NCI-H460 (cell line): ENCODE measurements around the gene RUNX3. TPM values are rescaled to one million over a fixed set of nuclear protein-coding genes. Genes with fewer than 3 reads are reported as not detected.

ENCODE experiments used
- DNase-seq: peaks from one replicate; pipeline ENCODE4 v3.0.0-alpha.2; 2016; ENCODE audit warnings: low read depth; ENCODE audit errors: extremely low read depth
- total RNA-seq: library from RNA; depleted of rRNA; stranded (reverse); fragments of >200 nt; shearing (Covaris generic); gene quantifications from 2 replicates; pipeline ENCODE4 v1.2.3, GENCODE V29; 2014

The RUNX3 gene
- total RNA-seq, 1 experiment from 2014 or later = not detected

DNA sequence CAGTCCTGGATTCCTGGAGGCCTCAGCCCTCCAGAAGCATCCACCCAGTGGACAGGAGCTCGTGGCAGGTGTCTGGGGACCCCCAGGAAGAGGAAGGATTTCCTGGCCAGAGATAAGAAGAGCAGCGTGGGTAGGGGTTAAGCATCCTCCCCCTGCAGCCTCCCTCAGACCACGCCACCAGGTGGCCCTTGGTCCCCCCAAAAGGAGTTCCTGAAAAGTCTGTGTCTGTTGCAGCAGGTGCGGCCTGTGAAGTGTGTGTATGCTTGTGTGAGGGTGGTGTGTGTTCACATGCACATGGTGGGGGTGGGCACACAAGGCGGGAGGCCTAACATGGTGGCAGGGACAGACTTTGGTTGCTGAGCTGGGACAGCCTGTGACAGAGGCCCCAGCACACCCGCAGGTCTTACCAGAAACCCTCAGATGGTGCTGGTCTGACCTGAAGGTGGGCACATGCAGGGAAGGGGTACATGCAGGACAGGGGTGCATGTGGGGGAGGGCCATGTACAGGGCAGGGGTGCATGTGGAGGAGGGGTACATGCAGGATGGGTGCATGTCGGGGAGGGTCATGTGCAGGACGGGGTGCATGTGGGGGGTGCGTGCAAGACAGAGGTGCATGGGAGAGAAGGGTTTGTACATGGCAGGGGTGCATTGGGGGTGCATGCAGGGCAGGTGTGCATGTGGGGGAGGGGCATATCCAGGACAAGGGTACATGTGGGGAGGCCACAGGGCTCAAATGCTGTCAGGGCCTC is 18.2 kb upstream of the RUNX3 start:
- no peak for DNase-seq

DNA sequence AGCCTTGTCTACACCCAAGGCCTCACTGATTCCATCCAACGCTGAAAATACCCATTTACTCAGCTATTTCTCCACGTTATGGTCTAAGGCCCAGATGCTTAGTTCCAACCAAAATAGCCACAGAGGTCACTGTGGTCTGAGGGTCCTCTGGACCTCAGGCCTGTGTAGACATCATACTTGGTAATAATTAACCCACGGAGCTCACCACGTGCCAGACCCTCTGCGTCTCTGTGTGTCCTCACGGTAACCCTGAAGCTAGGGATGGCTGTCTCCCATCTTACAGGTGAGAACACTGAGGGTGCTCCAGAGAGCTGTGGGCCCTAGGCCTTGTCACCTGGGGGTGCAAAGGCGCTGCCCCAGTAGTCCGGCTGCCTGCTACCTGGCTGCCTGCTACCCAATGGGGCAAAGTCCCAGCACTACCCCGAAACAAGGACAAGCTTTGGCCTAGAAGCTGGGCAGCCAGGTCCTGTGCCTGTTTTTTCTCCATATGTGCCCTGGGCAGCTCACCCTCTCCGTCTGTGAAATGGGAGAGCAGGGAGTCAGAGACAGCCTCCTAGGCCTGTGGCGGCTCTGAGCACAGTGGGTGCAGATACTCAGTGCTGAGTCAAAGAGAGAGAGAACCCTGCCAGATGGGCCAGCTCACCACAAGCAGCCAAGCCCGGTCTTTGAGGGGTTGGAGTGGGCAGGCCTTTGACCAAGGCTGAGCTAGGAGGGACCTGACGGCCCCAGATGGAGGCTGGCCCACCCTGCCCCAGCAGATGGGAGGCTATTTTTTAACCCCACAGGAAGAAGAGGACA is 17.0 kb upstream of the RUNX3 start:
- no peak for DNase-seq

DNA sequence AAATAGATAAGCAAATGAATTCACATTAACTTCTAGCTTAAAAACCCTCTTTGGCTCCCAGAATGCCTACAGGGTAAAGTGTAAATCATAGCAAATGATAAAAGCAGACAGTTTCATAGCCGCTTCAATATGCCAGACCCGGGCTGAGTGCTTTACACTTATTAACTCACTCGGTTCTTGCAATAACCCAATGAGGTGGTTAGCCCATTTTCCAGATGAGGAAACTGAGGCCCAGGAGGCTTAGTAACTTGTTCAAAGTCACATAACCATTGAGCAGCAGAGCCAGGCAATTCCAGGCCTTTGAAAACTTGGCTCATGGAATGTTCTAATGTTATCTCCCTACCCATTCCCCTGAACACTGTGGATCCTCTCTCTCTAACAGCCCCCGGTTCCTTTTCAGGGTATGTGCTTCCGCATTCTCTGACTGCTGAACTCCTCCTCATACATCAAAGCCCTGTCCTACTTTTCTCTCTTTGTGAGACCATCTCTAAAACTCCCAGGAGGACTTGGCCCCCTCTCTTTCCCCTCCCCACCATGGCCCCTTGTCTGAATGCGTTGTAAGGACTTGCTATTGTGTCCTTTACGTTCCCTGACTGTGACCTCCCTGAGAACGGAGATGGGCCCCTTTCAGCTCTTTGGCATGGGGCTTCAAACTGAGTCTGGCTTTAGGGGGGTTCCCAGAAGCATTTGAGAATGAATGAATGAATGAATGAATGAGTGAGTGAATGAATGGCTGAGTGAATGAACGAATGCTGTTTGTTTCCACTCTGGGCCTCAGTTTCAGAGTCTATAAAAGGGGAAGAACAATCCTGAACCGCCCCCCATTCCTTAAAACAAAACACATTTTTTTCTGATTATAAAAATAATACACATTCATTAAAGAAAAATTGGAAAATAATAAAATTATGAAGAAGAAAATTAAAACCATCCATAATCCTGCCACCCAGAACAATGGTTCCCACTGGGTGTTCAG is 15.6 kb upstream of the RUNX3 start:
- no peak for DNase-seq

DNA sequence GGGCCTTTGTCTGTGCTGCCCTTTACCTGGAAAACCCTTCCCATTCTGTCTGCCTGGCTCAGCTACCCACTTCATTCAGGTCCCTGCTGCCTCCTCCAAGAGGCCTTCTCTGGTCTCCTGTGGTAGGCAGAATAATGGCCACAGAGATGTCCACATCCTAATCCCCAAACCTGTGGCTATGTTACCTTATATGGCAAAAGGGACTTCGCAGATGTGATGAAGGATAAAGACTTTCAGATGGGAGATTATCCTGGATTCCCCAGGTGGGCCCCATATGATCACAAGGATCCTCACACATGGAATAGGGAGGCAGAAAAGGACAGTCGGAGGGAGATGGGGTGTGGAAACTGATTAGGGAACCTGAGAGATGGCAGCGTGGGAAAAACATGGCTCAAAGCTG is 14.2 kb upstream of the RUNX3 start:
- DNase-seq = no peak

DNA sequence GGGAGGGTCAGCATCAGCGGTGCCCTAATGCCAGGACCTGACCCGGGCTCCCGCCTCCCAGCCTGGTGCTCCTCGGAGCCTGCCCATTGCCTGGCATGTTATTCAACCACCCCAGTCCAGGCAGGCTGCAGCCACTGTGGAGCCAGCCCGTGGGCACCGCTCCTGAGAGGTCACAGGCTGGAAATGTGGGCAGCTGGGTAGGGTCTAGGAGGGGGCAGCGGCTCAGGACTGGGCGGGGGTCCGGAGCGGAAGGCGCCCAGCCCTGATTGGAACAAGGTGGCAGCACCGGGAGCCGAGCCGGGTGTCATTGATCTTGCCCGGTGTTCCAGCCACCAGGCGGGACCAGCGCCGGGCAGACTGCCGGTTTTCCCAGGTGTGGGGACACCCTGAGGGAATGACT is 12.7 kb upstream of the RUNX3 start:
- DNase-seq = no peak

DNA sequence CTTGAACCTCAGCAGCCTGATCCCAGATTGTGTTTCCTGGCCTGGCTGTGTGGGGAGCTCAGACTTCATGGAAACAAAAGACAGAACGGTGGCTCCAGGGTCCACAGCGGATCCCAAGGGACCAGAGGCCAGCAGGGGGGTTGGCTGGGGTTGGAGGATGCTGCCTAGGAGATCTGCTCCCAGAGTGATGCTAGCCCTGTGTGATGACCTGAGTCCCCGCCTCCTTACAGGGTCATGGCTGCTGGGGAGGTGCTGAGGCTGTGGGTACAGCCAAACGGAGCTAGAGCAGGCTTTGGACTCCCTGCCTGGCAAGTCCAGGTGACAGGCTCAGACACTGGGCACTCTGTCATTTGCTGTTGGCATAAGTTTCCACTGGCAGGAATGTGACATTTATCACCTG is 11.5 kb upstream of the RUNX3 start:
- no peak for DNase-seq

DNA sequence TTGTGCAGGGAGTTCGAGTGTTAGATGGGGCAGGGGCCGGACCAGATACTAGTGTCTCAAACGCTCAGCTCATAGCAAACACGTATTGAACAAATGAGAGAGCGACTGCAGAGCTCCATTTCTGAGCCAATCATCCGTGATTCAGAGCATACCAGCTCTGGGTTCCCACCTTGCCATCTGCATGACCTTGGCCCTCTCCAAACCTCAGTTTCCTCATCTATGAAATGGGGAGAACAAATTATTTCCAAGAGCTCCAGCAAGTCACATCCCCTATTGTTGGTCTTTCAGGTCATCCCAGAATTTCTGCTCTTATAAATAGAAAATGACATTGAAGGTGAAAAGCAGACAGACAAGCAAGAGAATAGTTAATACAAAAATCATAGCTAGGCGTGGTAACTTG is 10.2 kb upstream of the RUNX3 start:
- DNase-seq = no peak

DNA sequence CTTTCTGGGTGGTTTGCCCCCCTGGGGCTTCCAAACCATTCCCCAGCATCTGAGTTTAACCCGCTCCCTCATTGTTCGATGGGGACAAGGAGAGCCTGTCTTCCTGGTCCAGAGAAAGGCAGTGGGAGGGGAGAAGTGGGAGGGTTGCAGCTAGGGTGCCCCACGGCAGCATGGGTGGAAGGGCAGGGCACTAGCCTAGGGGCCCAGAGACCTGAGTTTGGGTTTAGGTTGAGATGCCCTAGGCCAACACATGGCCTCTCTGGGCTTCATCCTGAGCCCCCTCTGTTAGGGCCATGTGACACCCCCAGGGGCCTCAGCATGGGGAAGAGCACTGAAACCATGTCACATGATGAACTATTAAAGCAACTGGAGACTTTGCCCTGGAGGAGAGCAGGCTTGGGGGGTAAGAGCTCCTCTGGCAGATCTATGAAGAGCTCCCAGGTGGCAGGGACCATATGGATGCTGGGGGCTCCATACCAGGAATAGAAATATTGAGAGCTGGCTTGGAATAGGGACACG is 9.7 kb upstream of the RUNX3 start:
- DNase-seq = no peak

DNA sequence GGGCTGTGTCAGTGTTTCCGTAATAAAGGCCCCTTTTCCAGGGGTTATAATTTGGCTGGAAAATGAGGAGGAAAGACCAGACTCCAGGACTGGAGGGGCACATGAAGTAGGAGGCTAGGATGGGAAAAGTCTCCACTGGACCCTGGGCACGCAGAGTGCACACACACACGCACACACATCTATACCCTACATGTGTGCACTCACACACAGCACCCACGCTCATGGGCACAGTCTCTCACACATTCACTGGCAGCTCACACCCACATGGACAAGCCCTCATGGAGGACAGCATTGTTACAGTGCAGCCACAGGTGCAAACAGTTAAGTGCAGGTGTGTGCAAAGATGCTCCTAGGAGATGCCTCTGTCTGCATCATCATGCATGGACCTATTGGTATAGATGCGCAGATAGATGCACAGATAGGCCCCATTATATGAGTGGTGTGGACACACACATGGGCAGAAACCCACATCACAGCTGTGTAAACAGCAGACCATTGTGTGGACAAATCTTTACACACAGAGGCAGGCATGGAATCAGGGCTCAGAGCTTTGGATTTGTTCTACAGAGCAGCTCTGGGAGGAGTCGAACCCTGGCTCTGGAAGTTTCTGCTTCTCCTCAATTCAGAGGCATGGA is 9.1 kb upstream of the RUNX3 start:
- DNase-seq = no peak

DNA sequence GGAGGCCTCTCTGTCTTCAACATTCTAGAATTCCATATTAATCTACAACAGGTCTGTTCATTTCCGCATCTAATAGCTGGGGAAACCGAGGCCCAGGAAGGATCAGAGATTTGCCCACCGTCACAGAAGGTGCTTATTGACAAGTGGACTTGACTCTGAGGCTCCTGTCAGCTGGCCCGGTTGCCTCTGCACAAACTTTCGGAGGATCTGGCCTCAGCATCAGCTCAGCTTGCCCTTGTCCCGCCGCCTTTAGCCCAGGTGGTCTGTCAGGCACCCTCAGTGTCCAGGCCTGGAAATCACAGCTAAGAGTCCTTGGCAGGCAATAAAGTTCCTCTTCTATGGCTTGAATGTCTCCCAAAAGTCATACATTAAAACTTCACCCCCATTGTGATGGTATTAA is 8.2 kb upstream of the RUNX3 start:
- no peak for DNase-seq

DNA sequence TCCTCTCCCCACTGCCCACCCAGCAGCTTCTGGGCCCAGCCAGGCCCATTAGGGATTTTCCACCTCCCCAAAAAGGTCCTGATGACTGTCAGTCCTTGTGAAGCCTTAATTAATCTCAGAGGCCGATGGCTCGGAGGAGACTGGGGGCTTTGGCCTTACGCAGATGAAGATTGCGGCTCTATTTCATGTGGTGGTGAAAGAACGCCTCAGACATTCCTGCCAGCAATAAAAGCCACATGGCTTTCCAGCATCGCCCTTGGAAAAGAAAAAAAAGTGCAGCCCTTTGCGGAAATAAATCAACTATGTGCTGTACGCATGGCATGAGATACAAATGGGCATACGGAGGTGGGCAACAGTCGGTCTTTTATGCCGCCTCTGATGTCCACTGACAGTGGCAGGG is 6.6 kb upstream of the RUNX3 start:
- no peak for DNase-seq

DNA sequence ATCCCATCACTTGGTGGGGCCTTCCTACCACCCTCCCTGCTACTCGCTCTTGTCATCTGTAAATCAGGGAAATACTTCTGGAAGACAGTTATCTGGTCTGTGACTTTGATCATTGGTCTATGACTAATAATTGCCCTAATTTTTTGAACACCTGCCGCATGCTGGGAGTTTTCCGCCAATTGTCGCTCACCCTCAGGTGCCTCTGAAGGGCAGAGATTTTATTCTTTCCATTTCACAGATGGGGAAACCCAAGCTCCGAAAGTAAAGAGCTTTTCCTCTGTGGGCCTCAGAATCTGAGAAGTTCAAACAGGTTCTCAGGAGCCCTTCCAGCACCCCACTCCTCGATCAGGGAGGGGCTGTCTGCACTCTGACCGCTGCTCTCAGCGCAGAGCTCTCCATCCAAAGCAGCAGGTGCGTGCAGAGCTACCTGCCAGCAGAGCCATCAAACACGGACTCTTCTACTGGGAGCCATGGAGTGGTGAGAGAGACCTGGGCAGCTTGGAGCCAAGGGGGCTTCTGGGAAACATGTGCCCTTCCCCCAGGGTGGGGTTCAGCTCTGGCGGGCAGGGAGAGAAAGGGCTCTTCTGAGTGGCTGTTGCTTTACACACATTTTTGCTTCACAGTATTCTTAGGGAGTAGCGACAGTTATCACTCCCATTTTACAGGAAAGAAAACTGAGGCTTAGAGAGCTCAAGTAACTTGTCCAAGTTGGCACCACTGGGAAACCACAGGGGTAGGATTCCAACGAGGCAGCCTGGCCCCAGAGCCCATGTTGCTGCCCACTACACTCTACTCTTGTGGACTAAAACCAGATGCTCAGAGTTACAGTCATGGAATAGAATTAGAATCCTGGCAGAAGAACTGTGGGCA is 5.8 kb upstream of the RUNX3 start:
- no peak for DNase-seq

DNA sequence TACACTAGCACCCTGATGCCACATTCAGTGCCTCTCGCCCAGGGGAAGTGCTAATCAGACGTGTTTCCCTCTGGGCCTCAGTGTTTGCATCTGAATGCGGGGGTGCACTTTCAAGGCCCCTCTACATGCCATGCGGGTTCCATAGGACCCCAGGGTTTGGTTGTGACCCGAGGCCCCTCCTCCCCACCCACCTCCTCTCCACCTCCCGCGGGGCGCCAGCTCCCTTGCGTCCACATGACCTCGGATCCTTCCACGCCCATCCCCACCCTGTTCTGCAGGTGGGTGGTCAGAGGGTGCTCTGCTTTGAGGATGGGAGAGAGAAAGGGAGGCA is 5.1 kb upstream of the RUNX3 start:
- no peak for DNase-seq

DNA sequence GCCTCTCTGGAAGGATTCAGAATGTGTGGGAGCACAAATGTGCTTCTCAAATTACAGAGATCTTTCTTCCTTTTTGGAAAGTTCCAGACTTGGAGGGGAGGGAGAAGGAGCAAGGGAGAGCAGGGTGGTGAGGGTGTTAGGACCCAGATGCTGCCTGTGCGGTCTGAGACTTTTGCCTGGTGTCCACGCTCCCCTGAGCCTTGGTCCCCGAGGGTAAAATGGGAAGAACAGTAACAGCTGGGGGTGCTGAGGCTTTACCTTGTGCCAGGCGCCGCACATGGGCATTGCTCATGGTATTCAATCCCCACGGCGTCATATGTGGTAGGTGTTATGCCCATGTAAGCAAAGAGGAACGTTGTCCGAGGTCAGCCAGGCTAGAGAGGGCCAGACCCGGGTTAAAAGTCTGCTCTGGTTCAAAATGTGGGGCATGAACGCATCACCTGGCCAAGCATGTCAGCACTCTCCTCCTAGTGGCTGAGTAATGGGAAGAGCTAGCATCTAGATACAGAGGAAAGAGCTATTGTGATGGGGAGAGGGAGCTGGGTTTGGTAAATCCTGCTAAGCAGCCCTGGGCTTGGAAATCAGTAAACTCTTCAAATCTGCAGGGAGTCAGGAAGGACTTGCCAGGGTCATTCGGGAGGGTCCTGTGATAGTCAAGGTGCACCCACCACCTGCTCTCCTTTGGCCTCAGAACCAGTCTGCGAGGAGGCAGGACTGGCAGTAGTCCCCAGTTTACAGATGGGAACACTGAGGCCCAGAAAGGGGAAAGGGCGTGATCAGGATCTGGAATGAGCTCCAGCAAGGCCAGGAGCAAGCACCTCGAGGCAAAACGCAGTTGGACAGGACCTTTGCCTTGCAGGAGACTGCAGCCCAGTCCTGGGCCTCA is 4.5 kb upstream of the RUNX3 start:
- DNase-seq = no peak

DNA sequence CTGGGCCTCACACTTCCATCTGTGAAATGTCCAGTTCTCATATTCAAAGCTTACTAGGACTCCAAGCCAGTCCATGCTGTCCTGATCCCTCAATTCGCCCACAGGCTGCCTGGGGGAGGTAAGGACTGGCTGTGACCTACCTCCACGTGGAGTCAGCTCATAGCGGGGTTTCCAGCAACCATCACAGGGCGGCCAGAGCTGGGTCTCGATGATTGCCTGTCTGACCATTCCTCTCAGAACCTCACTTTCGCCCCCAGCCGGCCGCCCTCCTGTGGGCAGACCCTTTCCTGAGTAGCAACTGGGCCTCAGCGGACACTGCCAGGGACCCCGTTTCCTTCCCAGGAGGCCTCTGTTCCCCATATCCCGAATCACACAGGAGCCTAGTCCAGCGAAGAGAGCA is 3.4 kb upstream of the RUNX3 start:
- no peak for DNase-seq

DNA sequence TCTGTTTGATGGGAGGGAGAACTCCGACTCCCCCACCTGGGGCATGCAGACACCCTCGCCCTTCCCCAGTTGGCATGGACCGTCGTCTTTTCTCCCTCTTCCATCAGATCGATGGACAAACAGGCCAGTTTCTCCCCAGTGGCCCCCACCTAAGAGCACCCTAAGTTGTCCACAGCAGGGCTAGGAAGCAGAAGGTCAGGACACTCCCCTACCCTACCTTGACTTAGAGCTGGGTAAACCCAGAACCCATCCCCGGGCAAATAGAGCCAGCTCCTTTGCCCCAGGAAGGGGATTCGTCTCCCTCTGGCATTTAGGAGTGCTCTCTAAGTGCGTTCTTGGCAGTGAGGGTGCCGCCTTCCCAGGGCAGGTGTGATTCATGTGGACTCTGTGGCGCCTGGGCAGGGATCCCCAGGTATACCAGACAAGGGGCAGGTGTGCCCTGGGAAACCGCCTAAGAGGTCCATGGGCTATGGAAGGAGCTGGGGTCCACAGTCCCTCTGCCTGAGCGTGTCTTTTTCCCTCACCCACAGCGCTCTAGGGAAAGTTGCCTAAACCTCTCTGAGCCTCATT is 2.7 kb upstream of the RUNX3 start:
- no peak for DNase-seq

DNA sequence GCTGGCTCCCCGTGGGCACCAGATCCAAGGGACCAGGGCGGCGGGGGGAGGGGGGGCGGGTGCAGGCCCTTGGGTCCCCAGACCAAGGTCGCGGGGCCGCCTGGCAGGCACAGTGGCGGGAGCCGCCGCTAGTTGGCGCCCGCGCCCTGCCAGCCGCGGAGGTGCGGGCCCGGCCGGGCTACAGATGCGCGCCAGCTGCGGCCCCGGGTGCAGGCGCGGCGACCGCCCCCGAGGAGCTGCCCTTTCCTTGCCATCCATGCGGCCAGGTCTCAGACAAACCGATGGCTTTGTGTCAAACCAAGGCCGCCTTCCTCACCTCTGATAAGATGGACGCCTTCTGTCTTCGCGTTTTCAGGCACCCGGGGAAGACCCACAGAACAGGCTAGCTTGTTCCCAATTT is 2.2 kb upstream of the RUNX3 start:
- DNase-seq = peak; percentile 9
